Transverse colon (tissue), 4 donors: Measurements from ENCODE around the gene CCDC7. TPM values are rescaled to one million over a fixed set of nuclear protein-coding genes. Genes with fewer than 3 reads are reported as not detected.
"Not testable (repeated sequence)": the region's sequence is repeated elsewhere in the genome, so short reads cannot be mapped to it uniquely, and the experiment has no call there.

ENCODE experiments used
- DNase-seq: peaks from one replicate; pipeline ENCODE4 v3.0.0-alpha.2; 2019
- H3K27ac ChIP-seq, 4 donors: fragments of 200-600 bp; sonication (generic); 2 replicates each; pipeline ENCODE4 v1.5.1; 2016 to 2018; ENCODE audit warnings: inconsistent platforms in 4 of 4
- H3K27me3 ChIP-seq: fragments of 200-600 bp; sonication (generic); 2 replicates; pipeline ENCODE4 v1.5.1; 2017; ENCODE audit warnings: inconsistent platforms
- H3K36me3 ChIP-seq, 4 donors: fragments of 200-600 bp; sonication (generic); 2 replicates each; pipeline ENCODE4 v1.5.1; 2017 to 2019; ENCODE audit warnings: inconsistent platforms in 4 of 4
- H3K4me1 ChIP-seq, 4 donors: fragments of 200-600 bp; sonication (generic); 2 replicates each; pipeline ENCODE4 v1.5.1; 2017 to 2020; ENCODE audit warnings: inconsistent platforms in 4 of 4
- H3K4me3 ChIP-seq, 4 donors: fragments of 200-600 bp; sonication (generic); 1 replicate in 1 of 4; 2 replicates in 3 of 4; pipeline versions ENCODE4 v1.5.1 to v1.6.1; 2017 to 2019; ENCODE audit warnings: inconsistent platforms in 4 of 4
- H3K9me3 ChIP-seq, 2 donors: fragments of 200-600 bp; sonication (generic); 2 replicates each; pipeline ENCODE4 v1.5.1; 2017 to 2019; ENCODE audit warnings: inconsistent platforms in 2 of 2
- EP300 ChIP-seq: sonication (generic); formaldehyde crosslinking; IDR thresholded peaks from one replicate; pipeline ENCODE4 v1.6.1; 2017; ENCODE audit warnings: antibody characterized with exemption, low read depth
- POLR2A ChIP-seq: fragments of 450-650 bp; IDR thresholded peaks from one replicate; pipeline ENCODE4 v1.6.1; 2016; ENCODE audit warnings: antibody characterized with exemption, mild to moderate bottlenecking, moderate library complexity
- POLR2AphosphoS5 ChIP-seq, 3 donors: sonication (generic); formaldehyde crosslinking; IDR thresholded peaks; one replicate each; pipeline ENCODE4 v1.6.1; 2016; ENCODE audit warnings: antibody characterized with exemption in 3 of 3
- WGBS, 2 donors: methylation state at CpG; one replicate each; pipeline ENCODE4 v1.1.5; 2018; ENCODE audit warnings: low coverage in 1 of 2; 5-methylcytosine and 5-hydroxymethylcytosine counted together
- in situ Hi-C, 4 donors: fragments of 200-750 bp; cut with MboI; loops; one replicate each; pipeline versions ENCODE4 v1.15.0 to v1.15.1; 2017; ENCODE audit warnings: low sequenced_read_pairs in 3 of 4, low pct_ligation_motif_present in 1 of 4, low pct_unique_long_range_greater_than_20kb in 1 of 4
- intact Hi-C: fragments of 100-400 bp; cut with DNase I; formaldehyde crosslinking; loops from one replicate; pipeline ENCODE4 v1.15.1; 2023; ENCODE audit warnings: low total_unique reads
- total RNA-seq, 4 donors: library from RNA; depleted of rRNA; stranded (reverse); fragments of >200 nt; gene quantifications; one replicate each; pipeline ENCODE4 v1.1.0, GENCODE V29; 2016
- TF ChIP-seq, protein P1 (sequence below), 5 experiments: fragments of 200-600 bp in 3 of 5; fragments of 450-650 bp in 2 of 5; sonication (generic) in 3 of 5; IDR thresholded peaks; 1 replicate in 2 of 5; 2 replicates in 3 of 5; pipeline ENCODE4 v1.5.1; 2016 to 2017; ENCODE audit warnings: antibody characterized with exemption in 5 of 5, inconsistent platforms in 3 of 5, mild to moderate bottlenecking in 2 of 5, moderate library complexity in 1 of 5

CCDC7 gene
- total RNA-seq, 4 donors from 2014 or later: 4.8 to 17.6 (median 13.3) TPM

DNA sequence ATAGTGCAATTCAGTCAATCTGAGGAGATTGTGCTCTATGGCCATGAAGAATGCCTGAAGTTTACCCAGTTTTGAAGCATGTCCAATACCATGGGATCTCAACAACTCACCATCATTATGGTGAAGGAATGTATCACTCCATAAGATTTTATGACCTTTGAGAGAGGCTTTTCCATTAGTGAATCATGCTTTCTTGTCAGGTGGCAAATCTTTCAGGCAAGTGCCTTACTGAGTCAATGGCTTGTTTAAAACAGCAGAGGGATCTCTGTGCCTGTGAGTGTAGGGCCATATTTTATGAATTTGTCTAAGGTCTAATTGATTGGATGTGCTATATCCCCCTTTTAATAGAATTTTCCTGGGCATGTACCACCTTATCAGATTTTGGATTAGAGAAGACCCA is 131.5 kb downstream of the CCDC7 start:
- Histone ChIP-seq H3K4me1 (no peaks in the 10 kb centered on the region), H3K9me3 (no peaks in the 10 kb centered on the region)
- in situ Hi-C loops: no loop called here

DNA sequence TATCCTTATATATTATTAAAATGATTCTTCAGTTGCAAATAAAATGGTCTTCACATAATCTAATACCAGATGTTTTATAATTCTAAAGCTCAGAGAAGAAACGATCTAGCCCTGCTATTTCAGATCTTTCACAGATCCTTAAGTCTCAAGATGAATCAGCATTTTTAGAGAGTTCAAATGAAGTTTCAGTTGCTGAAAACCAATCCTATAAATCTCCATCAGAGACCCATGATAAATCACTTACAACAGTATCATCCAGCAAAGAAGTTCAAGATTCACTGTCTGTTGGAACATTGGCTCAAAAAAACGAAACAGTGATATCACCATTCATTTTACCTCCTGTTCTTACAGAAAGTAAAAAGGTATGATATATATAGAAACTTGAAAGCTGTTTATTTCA is 137.0 kb downstream of the CCDC7 start:
- Histone ChIP-seq H3K27me3 (no peaks in the 10 kb centered on the region), H3K4me3 (no peak overlapping the region), H3K27ac (no peak overlapping the region), H3K4me1 (no peaks in the 10 kb centered on the region), H3K36me3 (no peaks in the 10 kb centered on the region), H3K9me3 (no peaks in the 10 kb centered on the region)
- in situ Hi-C loops: no loop called here
- WGBS, 2 donors: 56 to 79% methylated on average over 2 of the region's 2 CpGs
- intact Hi-C loops: no loop called here
- DNase-seq: no peak
- TF ChIP-seq EP300 (no peak), POLR2AphosphoS5 (IDR thresholded peaks at IDR 0.05) (no peak), POLR2A (no peak)
- TF ChIP-seq, protein P1, sequence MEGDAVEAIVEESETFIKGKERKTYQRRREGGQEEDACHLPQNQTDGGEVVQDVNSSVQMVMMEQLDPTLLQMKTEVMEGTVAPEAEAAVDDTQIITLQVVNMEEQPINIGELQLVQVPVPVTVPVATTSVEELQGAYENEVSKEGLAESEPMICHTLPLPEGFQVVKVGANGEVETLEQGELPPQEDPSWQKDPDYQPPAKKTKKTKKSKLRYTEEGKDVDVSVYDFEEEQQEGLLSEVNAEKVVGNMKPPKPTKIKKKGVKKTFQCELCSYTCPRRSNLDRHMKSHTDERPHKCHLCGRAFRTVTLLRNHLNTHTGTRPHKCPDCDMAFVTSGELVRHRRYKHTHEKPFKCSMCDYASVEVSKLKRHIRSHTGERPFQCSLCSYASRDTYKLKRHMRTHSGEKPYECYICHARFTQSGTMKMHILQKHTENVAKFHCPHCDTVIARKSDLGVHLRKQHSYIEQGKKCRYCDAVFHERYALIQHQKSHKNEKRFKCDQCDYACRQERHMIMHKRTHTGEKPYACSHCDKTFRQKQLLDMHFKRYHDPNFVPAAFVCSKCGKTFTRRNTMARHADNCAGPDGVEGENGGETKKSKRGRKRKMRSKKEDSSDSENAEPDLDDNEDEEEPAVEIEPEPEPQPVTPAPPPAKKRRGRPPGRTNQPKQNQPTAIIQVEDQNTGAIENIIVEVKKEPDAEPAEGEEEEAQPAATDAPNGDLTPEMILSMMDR (IDR thresholded peaks at IDR 0.05): no peak

More for the DNA sequence above, 131.5 kb downstream of the CCDC7 start:
- Histone ChIP-seq H3K36me3 (no peaks in the 10 kb centered on the region), H3K27ac (no peak overlapping the region), H3K27me3 (no peaks in the 10 kb centered on the region), H3K4me3 (no peak overlapping the region)
- no peak for DNase-seq
- intact Hi-C loops: no loop called here
- no peak for TF ChIP-seq POLR2A
- TF ChIP-seq, protein P1 (IDR thresholded peaks at IDR 0.05): no peak
- TF ChIP-seq EP300: no peak
- no peak for TF ChIP-seq POLR2AphosphoS5 (IDR thresholded peaks at IDR 0.05)

DNA sequence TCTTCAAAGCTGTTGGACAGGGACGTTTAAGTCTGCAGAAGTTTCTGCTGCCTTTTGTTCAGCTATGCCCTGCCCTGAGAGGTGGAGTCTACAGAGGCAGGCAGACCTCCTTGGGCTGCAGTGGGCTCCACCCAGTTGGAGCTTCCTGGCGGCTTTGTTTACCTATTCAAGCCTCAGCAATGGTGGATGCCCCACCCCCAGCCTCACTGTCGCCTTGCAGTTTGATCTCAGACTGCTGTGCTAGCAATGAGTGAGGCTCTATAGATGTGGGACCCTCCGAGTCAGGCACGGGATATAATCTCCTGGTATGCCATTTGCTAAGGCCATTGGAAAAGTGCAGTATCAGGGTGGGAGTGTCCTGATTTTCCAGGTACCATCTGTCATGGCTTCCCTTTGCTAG is 152.1 kb downstream of the CCDC7 start:
- H3K36me3 ChIP-seq, H3K27ac ChIP-seq, intact Hi-C loops, in situ Hi-C loops, DNase-seq, H3K4me1 ChIP-seq, H3K27me3 ChIP-seq, H3K4me3 ChIP-seq: not testable (repeated sequence)
- H3K9me3 ChIP-seq: peaks cover 2 to 20% of the 10 kb centered on the region in 2 donors
- WGBS, 2 donors: 94% methylated on average over 5 of the region's 5 CpGs; no CpG with 5 or more reads in 1 of the 2 donors

- intact Hi-C loops: no loop called here
- Histone ChIP-seq H3K4me1 (no peaks in the 10 kb centered on the region), H3K27me3 (no peaks in the 10 kb centered on the region), H3K9me3 (peaks cover 2 to 20% of the 10 kb centered on the region in 2 donors), H3K4me3 (no peak overlapping the region), H3K36me3 (peaks cover 0 to 6% (median 0%) of the 10 kb centered on the region in 4 donors), H3K27ac (no peak overlapping the region)
- in situ Hi-C loops: no loop called here
- DNase-seq: no peak
- 72 to 79% methylated on average over 2 of the region's 2 CpGs for WGBS, 2 donors
- no peak for TF ChIP-seq POLR2A
- TF ChIP-seq POLR2AphosphoS5 (IDR thresholded peaks at IDR 0.05): no peak
- TF ChIP-seq EP300: no peak
- TF ChIP-seq, protein P1 (IDR thresholded peaks at IDR 0.05): no peak
These were observed 154.4 kb downstream of the CCDC7 start for GRCh38 chr10:32600317-32600716.

DNA sequence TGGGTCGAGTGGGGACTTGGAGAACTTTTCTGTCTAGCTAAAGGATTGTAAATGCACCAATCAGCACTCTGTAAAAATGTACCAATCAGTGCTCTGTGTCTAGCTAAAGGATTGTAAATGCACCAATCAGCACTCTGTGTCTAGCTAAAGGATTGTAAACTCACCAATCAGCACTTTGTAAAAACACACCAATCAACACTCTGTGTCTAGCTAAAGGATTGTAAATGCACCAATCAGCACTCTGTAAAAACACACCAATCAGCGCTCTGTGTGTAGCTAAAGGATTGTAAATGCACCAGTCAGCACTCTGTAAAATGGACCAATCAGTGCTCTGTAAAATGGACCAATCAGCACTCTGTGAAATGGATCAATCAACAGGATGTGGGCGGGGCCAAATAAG is 155.6 kb downstream of the CCDC7 start:
- H3K27ac ChIP-seq, H3K36me3 ChIP-seq, DNase-seq, intact Hi-C loops, H3K27me3 ChIP-seq, in situ Hi-C loops, H3K4me1 ChIP-seq, H3K4me3 ChIP-seq: not testable (repeated sequence)
- H3K9me3 ChIP-seq: peaks cover 2 to 20% of the 10 kb centered on the region in 2 donors
- 70% methylated on average over 3 of the region's 3 CpGs; no CpG with 5 or more reads in 1 of the 2 donors for WGBS, 2 donors
